ENCODE results near the gene A2M. TPM values are rescaled to one million over a fixed set of nuclear protein-coding genes. Genes with fewer than 3 reads are reported as not detected.

Gene A2M
- total RNA-seq, 1 experiment from 2014 or later: 1.2 TPM

DNA sequence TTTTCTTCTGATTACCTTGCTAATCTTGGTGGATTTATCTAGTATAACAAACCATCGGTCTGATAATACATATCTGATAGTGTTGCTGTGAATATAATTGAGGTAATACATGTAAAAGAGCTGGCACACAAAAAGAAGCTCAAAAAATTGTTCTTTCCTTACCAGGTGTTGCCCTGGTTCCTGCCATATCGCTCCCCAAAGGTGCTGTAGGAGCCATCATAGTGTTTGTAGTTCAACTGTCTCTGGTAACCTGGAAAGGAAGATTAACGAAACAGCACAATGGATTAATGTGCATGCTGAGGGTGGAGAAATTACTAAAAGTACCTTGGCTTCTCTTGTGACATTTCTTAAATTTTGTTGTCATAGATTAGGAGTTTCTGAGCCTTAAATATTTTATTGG, 36.6 kb downstream of the A2M start:
- H4K5ac ChIP-seq (ENCODE audit: insufficient read length, low read depth, low read length): no peak overlapping the region
- H3K9me3 ChIP-seq (ENCODE audit: control insufficient read depth, low read depth, low read length): no peaks in the 10 kb centered on the region
- H2BK15ac ChIP-seq (ENCODE audit: low read depth, low read length): no peak overlapping the region
- no peak overlapping the region for H3K4me2 ChIP-seq (ENCODE audit: insufficient read depth, insufficient read length, low read length)
- H2AFZ ChIP-seq (ENCODE audit: low read length): no peak overlapping the region
- no CpG with 5 or more reads among the region's 3 CpGs for WGBS (ENCODE audit: extremely low coverage, insufficient read length, low lambda C conversion rate)
- H2BK12ac ChIP-seq (ENCODE audit: insufficient read length, low read depth, low read length): no peak overlapping the region
- H3K79me2 ChIP-seq (ENCODE audit: insufficient read depth, low read length): no peaks in the 10 kb centered on the region
- no peak overlapping the region for H3K18ac ChIP-seq (ENCODE audit: insufficient read length, low read depth, low read length)
- no peak overlapping the region for H3K9ac ChIP-seq (ENCODE audit: extremely low read depth, insufficient read length, low read length)
- H3K79me1 ChIP-seq (ENCODE audit: insufficient read depth, low read depth, low read length, poor library complexity, severe bottlenecking): no peaks in the 10 kb centered on the region
- no peak overlapping the region for H2BK20ac ChIP-seq (ENCODE audit: low read depth, low read length, poor library complexity, severe bottlenecking)
- peaks cover 13 to 18% of the 10 kb centered on the region in 2 experiments for H3K9me3 Mint-ChIP-seq
- no peak overlapping the region for H4K91ac ChIP-seq (ENCODE audit: insufficient read length, low read depth, low read length)
- TF ChIP-seq, protein P1, sequence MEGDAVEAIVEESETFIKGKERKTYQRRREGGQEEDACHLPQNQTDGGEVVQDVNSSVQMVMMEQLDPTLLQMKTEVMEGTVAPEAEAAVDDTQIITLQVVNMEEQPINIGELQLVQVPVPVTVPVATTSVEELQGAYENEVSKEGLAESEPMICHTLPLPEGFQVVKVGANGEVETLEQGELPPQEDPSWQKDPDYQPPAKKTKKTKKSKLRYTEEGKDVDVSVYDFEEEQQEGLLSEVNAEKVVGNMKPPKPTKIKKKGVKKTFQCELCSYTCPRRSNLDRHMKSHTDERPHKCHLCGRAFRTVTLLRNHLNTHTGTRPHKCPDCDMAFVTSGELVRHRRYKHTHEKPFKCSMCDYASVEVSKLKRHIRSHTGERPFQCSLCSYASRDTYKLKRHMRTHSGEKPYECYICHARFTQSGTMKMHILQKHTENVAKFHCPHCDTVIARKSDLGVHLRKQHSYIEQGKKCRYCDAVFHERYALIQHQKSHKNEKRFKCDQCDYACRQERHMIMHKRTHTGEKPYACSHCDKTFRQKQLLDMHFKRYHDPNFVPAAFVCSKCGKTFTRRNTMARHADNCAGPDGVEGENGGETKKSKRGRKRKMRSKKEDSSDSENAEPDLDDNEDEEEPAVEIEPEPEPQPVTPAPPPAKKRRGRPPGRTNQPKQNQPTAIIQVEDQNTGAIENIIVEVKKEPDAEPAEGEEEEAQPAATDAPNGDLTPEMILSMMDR (conservative IDR thresholded peaks at IDR 0.05): no peak
- H3T11ph ChIP-seq (ENCODE audit: low read length): no peak overlapping the region
- H3K56ac ChIP-seq (ENCODE audit: insufficient read length, low read depth, low read length): no peak overlapping the region
- H3K27ac Mint-ChIP-seq: no peak overlapping the region
- H2BK5ac ChIP-seq (ENCODE audit: insufficient read length, low read length): no peak overlapping the region
- no peak overlapping the region for H4K8ac ChIP-seq (replicated peaks; ENCODE audit: insufficient read length, low read depth, low read length)
- no peaks in the 10 kb centered on the region for H3K4me1 Mint-ChIP-seq
- no peak overlapping the region for H2BK120ac ChIP-seq (ENCODE audit: low read depth, low read length, poor library complexity, severe bottlenecking)
- no peak for DNase-seq
- H3K27me3 Mint-ChIP-seq (ENCODE audit: low read depth): no peaks in the 10 kb centered on the region; the same call in 1 of the 2 replicates
- H3K23me2 ChIP-seq (ENCODE audit: insufficient read length, low read depth, low read length, poor library complexity, severe bottlenecking): no peaks in the 10 kb centered on the region
- peaks cover 8 to 12% (median 8%) of the 10 kb centered on the region in 3 experiments for H3K36me3 Mint-ChIP-seq (ENCODE audit: insufficient read depth in 1 of 3, low read depth in 3 of 3)
- H3K14ac ChIP-seq (ENCODE audit: insufficient read depth, low read length): no peak overlapping the region
- no peak overlapping the region for H3K27ac ChIP-seq (ENCODE audit: insufficient read length, low read depth, low read length)
- H2AK5ac ChIP-seq (ENCODE audit: insufficient read length, low read length): no peak overlapping the region
- H3K23ac ChIP-seq (ENCODE audit: insufficient read length, low read depth, low read length): no peak overlapping the region
- no peak overlapping the region for H3K4ac ChIP-seq (ENCODE audit: low read depth, low read length)
- H3K4me1 ChIP-seq (ENCODE audit: insufficient read depth, low read length): no peaks in the 10 kb centered on the region
- no peaks in the 10 kb centered on the region for H3K27me3 ChIP-seq (ENCODE audit: insufficient read depth, low read length)
- no peaks in the 10 kb centered on the region for H4K20me1 ChIP-seq (ENCODE audit: control insufficient read depth, insufficient read depth, insufficient read length)
- no peak overlapping the region for H3K4me3 Mint-ChIP-seq

All from H9 (cell line).